Measurements from ENCODE around the gene P2RX1. TPM values are rescaled to one million over a fixed set of nuclear protein-coding genes. Genes with fewer than 3 reads are reported as not detected.

The P2RX1 gene
- not detected in 2 replicates for total RNA-seq (2014; rRNA removed; shearing (Covaris generic))

DNA sequence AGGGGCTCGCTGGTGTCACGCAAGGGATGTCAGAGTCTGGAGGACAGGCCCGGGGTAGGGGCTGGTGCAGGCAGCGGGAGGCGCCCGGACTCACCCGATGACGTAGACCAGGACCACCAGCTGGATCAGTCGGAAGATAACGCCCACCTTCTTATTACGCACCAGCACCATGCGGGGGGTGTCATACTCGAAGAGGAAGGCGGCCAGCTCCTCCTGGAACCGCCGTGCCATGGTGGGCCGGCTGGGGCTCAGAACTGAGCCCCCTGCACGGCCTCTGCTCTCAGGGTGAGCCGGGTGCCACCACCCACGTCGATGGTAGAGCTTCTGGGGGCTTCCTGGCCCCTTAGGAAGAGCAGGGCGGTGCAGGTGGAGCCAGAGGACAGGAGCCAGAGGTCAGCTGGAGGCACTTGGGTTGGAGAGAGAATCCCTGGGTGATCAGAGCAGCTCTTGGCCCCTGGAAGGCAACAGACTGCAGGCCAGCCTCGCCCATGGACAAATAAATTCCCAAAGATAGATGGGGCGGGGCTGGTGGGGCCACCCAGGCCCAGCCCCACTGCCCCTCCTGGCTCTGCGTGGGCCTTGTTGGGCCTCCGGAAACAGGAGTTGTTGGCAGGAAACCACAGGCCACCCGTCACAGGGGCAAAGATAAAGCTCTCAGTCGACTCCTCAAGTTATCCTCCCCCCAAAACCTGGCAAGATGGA is at the start of gene P2RX1:
Gene P2RX1, minus strand, starts transcription at position 471 of the 702 bp plus-strand sequence. Its CDS starts 240 bp downstream, at position 231.
- DNase-seq (ENCODE audit: low spot score) = no peak
- in situ Hi-C loops (cut with HindIII; ENCODE audit: low sequenced_read_pairs) = no loop called here

- in situ Hi-C loops (cut with HindIII; ENCODE audit: low sequenced_read_pairs) = no loop called here
- peak; percentile 12 for DNase-seq (ENCODE audit: low spot score)
Measured at GRCh38 chr17:3965118-3965800, 49.0 kb upstream of the P2RX1 start.

GRCh38 chr17:3964203-3965117 is 48.2 kb upstream of the P2RX1 start, which contains the start of gene ATP2A3:
Gene ATP2A3 (minus strand): TSS chr17:3964437. CDS start chr17:3964291, 146 bp downstream.
- DNase-seq (ENCODE audit: low spot score) = no peak
- in situ Hi-C loops (cut with HindIII; ENCODE audit: low sequenced_read_pairs) = no loop called here

GRCh38 chr17:3963237-3964201 is 47.3 kb upstream of the P2RX1 start:
- in situ Hi-C loops (cut with HindIII; ENCODE audit: low sequenced_read_pairs) = no loop called here
- DNase-seq (ENCODE audit: low spot score) = no peak

DNA sequence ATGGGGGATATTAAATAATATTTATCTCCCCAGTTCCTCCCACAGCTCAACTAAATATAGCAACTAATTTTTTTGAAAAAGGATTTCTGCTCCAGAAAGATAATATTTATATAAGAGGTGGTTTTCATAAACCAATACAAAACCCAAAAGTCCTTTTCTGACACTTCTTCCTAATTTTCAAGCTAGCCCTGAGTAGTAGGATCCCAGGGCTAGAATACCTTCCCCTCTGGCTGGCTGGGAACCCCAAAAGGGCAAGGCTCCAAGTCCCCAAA is 46.6 kb upstream of the P2RX1 start:
- DNase-seq (ENCODE audit: low spot score) = no peak
- in situ Hi-C loops (cut with HindIII; ENCODE audit: low sequenced_read_pairs) = no loop called here

DNA sequence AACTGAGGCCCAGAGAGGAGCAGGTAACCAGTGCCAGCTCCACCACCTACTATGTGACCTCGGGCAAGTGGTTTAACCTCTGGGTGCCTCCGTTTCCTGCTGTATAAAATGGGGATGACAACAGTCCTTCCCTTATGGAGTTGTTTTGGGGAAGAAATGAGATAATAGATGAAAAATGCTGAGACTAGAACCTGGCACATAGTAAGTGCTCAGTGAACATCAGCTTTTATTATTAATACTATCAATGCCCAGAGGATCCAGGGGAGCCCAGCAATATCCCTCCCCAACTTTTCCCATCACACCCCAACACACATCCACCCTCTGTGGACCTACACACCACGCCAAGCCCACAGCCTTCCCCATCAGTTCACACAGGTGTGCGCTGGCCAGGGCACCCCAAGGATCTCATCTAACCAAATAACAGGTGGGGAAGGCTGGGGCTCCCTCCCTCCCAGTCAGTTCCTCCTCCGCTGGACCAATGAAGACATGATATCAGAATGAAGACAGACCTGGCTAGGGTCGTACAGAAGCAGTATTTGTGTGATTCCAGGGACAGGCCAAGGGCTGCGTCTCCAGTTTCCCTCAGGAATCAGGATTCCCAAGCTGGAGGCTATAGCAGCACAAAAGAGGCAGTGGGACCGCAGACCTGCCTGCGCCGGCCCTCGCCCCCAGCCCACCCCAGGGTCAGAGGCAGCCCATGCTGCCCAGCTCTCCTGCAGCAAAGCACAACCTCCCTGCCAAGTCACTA is 46.1 kb upstream of the P2RX1 start:
- no peak for DNase-seq (ENCODE audit: low spot score)
- in situ Hi-C loops (cut with HindIII; ENCODE audit: low sequenced_read_pairs) = no loop called here

GRCh38 chr17:3961564-3962047 is 45.3 kb upstream of the P2RX1 start:
- in situ Hi-C loops (cut with HindIII; ENCODE audit: low sequenced_read_pairs) = no loop called here
- DNase-seq (ENCODE audit: low spot score) = no peak

DNA sequence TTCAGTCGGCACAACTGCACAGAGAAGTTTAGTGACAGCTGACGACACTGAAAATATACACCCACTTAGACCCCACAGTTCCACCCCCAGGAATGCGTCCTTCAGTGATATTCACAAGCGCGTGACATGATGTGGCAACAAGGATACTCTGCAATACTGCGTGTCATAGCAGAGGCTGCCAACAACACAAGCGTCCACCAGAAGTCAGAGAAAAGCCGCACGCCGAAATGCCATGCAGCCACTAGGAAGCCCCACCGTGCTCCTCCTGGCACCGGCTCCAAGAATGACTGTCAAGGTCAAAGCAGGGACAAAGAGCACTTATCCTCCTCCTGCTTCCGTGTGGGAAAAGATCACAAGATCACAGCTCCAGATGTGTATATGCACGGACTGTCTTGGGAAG is 44.5 kb upstream of the P2RX1 start:
- in situ Hi-C loops (cut with HindIII; ENCODE audit: low sequenced_read_pairs) = no loop called here
- DNase-seq (ENCODE audit: low spot score) = no peak

DNA sequence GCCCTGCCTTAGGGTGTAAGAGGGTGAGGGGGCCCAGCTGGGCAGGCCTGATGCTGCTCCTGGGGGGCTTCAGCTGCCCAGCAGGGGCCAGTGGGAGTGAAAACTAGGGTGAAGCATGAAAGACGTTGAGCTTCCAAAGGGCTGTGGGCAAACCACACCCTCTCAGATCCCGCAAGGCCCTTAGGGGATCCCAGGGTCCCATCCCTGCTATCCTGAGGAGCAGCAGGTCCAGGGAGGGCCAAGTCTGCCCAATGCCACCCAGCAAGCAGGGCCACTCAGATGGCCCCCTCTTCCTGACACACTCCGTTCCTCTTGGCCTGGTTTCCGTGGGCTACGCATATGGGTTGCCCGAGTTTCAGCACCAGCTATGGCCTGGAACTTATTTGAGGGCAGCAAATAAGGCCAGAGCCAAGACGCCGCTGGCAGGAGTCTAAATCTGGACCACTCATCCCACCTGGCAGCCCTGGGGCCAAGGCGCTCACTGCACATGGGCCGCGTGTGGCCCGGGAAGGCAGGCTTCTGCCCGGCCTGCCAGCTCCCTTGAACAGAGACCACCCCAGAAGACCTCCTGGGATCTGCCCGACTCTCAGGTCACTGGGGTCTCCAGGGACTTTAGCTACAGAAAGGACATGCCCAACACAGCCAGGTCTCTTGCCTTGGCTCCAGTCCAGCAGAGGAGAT is 43.8 kb upstream of the P2RX1 start:
- peak; percentile 9 for DNase-seq (ENCODE audit: low spot score)
- in situ Hi-C loops (cut with HindIII; ENCODE audit: low sequenced_read_pairs) = loop anchor here (5.0 kb wide), 1 partner anchor 53 kb away; no protein-coding TSS in a partner anchor

DNA sequence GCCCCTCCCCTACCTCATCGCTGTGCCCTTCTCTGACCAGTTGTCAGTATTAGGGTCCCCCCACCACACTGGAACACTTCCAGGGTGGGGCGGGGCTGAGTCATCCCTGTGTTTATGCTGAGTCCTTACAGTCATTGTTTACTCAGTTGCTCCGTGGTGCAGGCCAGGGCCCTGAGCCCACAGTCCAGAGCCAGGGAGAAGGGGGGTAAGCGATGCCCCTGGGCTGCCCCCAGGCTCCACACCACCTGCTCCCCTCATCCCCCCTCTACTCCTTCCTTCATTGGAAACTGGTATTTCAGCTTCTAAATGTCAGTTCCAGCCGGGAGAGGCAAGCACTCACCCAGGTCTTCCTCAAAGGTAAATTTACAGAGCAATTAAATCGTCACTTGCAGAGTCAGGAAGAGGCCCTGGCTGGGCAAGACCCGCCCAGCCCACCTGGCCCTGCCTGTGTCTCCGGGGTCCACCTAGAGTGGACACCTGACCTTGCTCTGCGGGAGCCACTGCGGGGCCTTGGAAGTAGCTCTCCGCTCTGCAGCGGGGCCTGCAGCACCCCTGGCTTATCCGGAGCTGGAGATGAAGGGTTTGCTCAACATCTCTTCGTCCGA is 43.1 kb upstream of the P2RX1 start:
- no peak for DNase-seq (ENCODE audit: low spot score)
- in situ Hi-C loops (cut with HindIII; ENCODE audit: low sequenced_read_pairs) = loop anchor here (5.0 kb wide), 1 partner anchor 52 kb away; no protein-coding TSS in a partner anchor

DNA sequence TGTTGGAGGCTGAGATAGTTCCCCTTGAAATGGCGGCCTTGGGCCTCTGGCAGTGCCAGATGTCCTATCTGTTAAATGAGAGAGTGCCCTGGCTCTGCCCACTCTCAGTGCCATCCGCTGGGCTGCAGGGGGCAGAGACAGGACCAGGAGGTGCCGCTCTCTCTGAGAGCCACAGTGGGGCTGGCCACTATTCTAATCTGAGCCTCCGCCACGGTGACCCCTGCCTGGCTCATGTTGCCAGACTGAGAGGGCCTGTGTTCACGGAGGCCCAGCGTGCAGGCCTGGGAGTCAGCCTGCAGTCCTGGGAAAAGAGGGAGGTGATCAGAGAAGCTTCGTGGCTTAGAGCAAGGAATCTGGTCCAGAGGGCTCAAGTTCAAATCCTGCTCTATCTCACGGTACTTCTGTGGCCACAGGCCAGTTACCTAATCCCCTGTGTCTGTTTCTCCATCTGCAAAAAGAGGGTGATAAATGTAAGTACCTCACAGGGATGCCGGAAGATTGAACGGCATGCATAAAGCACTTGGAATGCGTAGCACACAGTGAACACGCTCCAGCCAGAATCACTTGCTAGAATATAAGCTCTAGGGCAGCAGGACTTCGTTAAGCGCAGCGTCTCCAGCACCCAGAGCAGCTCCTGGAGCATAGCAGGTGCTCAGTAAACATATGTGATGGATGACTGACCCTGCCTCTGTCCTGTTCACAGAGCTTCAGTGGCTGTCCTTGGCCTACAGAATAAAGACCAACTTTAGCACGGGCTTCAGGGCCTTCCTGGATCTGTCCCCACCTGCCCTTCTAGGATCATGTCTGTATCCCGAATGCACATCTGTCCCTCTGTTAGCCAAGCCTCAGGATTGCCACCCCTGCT is 41.7 kb upstream of the P2RX1 start:
- in situ Hi-C loops (cut with HindIII; ENCODE audit: low sequenced_read_pairs) = loop anchor here (5.0 kb wide), 1 partner anchor 51 kb away; no protein-coding TSS in a partner anchor
- no peak for DNase-seq (ENCODE audit: low spot score)

- in situ Hi-C loops (cut with HindIII; ENCODE audit: low sequenced_read_pairs) = loop anchor here (5.0 kb wide), 1 partner anchor 50 kb away; no protein-coding TSS in a partner anchor
- DNase-seq (ENCODE audit: low spot score) = no peak
Measured at GRCh38 chr17:3956983-3957382, 40.7 kb upstream of the P2RX1 start.

DNA sequence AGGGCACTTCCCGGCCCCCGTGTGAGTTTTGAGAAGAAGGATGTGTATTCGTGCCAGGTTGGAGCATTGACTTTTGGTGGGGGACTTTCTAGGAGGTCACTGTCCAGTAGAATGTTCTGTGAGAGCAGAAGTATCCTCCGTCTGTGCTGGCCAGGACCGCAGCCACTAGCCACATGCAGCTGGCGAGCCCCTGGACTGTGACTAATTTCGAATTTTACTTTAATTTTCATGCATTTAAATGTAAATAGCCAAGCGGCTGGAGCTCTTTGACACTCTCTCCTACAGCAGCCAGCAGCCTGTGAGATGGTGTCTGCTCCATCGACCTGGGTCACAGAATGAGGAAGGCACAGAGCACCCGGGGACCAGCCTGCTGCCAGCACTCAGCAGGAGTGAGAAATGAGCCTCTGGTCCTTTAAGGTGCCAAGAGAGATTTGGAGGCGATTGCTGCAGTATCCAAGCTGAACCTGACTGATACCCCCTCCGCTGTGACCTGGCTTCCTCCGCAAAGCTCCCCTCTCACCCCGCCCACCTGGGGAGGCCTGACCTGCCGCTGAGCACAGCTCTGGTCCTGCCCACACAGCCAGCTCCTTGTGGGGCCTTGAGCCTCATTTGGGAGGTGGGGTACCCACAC is 40.2 kb upstream of the P2RX1 start:
- in situ Hi-C loops (cut with HindIII; ENCODE audit: low sequenced_read_pairs) = loop anchor here (5.0 kb wide), 1 partner anchor 49 kb away; no protein-coding TSS in a partner anchor
- peak; percentile 8 for DNase-seq (ENCODE audit: low spot score)

GRCh38 chr17:3955673-3955988 is 39.4 kb upstream of the P2RX1 start:
- no peak for DNase-seq (ENCODE audit: low spot score)
- in situ Hi-C loops (cut with HindIII; ENCODE audit: low sequenced_read_pairs) = loop anchor here (5.0 kb wide), 1 partner anchor 48 kb away; no protein-coding TSS in a partner anchor

DNA sequence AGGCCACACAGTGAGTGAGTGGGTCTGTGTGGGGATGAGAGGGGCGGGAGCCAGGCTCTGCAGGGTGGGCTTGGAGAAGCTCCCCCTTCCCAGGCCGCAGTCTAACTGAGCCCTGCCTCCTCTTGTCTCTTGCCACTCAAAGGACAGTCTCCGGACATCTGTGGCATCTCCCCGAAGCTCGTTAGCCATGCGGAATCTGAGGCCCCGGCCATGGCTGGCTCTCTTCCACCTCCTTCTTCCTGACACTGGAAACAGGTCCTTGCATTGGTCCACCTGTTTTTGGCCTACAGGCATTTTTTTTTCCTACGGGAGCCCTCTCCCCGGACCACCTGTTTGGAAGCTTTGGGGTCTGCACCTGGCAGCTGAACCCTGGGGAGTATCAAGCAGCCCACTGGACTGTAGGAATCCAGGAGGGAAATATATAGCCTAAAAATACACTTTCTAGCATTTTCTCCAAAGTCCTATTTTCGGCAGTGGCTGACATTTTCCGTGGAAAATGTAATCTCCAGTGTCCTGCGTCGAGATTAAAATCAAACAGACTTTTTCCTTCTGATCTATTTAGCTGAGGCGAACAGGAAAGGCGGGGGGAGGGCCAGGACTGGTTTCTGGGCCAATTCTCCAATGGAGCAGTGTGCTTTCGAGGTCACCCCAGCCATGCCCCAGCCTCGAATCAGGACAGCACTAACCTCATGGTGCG is 38.9 kb upstream of the P2RX1 start:
- DNase-seq (ENCODE audit: low spot score) = no peak
- in situ Hi-C loops (cut with HindIII; ENCODE audit: low sequenced_read_pairs) = loop anchor here (5.0 kb wide), 1 partner anchor 48 kb away; no protein-coding TSS in a partner anchor
